Osteocyte (in vitro differentiated cells): ENCODE results near the gene CCDC141. TPM values are rescaled to one million over a fixed set of nuclear protein-coding genes. Genes with fewer than 3 reads are reported as not detected.
"Not testable (repeated sequence)": the region's sequence is repeated elsewhere in the genome, so short reads cannot be mapped to it uniquely, and the experiment has no call there.

ENCODE experiments used
- DNase-seq: peaks from one replicate; pipeline ENCODE4 v3.0.0; 2021; ENCODE audit warnings: mixed read lengths; ENCODE audit not compliant: unreplicated experiment; ENCODE audit errors: extremely low spot score
- H3K27ac Mint-ChIP-seq: one replicate; pipeline ENCODE4 v1.8.0; 2021; ENCODE audit warnings: mild to moderate bottlenecking, mixed read lengths; ENCODE audit not compliant: unreplicated experiment
- H3K27me3 Mint-ChIP-seq: one replicate; pipeline ENCODE4 v1.8.0; 2021; ENCODE audit warnings: mixed read lengths; ENCODE audit not compliant: unreplicated experiment
- H3K36me3 Mint-ChIP-seq: one replicate; pipeline ENCODE4 v1.8.0; 2021; ENCODE audit warnings: mixed read lengths; ENCODE audit not compliant: unreplicated experiment
- H3K4me1 Mint-ChIP-seq: one replicate; pipeline ENCODE4 v1.8.0; 2021; ENCODE audit warnings: mixed read lengths; ENCODE audit not compliant: unreplicated experiment
- H3K4me3 Mint-ChIP-seq: one replicate; pipeline ENCODE4 v1.8.0; 2021; ENCODE audit warnings: mild to moderate bottlenecking, moderate library complexity, mixed read lengths; ENCODE audit not compliant: unreplicated experiment
- H3K9me3 Mint-ChIP-seq: one replicate; pipeline ENCODE4 v1.8.0; 2021; ENCODE audit warnings: mixed read lengths; ENCODE audit not compliant: unreplicated experiment
- CTCF ChIP-seq: fragments of 200-600 bp; sonication (generic); IDR thresholded peaks from 2 replicates; pipeline ENCODE4 v1.5.0; 2021; ENCODE audit warnings: antibody characterized with exemption, mild to moderate bottlenecking, moderate library complexity
- total RNA-seq: library from RNA; stranded (reverse); gene quantifications from 2 replicates; pipeline ENCODE4 v1.2.1, GENCODE V29; 2021

Gene CCDC141
- total RNA-seq, 1 donor from 2014 or later, result not detected

GRCh38 chr2:178994264-178994663, 55.7 kb downstream of the CCDC141 start:
- H3K9me3 Mint-ChIP-seq, result no peaks in the 10 kb centered on the region
- H3K27me3 Mint-ChIP-seq, result peaks cover 10% of the 10 kb centered on the region
- H3K4me1 Mint-ChIP-seq, result no peaks in the 10 kb centered on the region
- H3K4me3 Mint-ChIP-seq, result no peak overlapping the region
- no peak for TF ChIP-seq CTCF
- no peak overlapping the region for H3K27ac Mint-ChIP-seq
- no peaks in the 10 kb centered on the region for H3K36me3 Mint-ChIP-seq
- no peak for DNase-seq

GRCh38 chr2:178993788-178994187, 56.1 kb downstream of the CCDC141 start:
- DNase-seq, result no peak
- Mint-ChIP-seq H3K36me3 (no peaks in the 10 kb centered on the region), H3K4me3 (no peak overlapping the region), H3K27me3 (peaks cover 8% of the 10 kb centered on the region), H3K4me1 (no peaks in the 10 kb centered on the region), H3K9me3 (no peaks in the 10 kb centered on the region), H3K27ac (no peak overlapping the region)
- no peak for TF ChIP-seq CTCF

- not testable (repeated sequence) for H3K27me3 Mint-ChIP-seq
Measured at GRCh38 chr2:178992719-178993118, 57.2 kb downstream of the CCDC141 start.

GRCh38 chr2:178990533-178991241, 59.2 kb downstream of the CCDC141 start:
- H3K4me3 Mint-ChIP-seq, result no peak overlapping the region

More at GRCh38 chr2:178992719-178993118, 57.2 kb downstream of the CCDC141 start:
- H3K4me3 Mint-ChIP-seq, H3K9me3 Mint-ChIP-seq, DNase-seq, H3K4me1 Mint-ChIP-seq, H3K27ac Mint-ChIP-seq, H3K36me3 Mint-ChIP-seq: not testable (repeated sequence)

GRCh38 chr2:178989424-178989823, 60.5 kb downstream of the CCDC141 start:
- not testable (repeated sequence) for H3K4me3 Mint-ChIP-seq, H3K36me3 Mint-ChIP-seq, H3K4me1 Mint-ChIP-seq, H3K27ac Mint-ChIP-seq, DNase-seq, H3K9me3 Mint-ChIP-seq, H3K27me3 Mint-ChIP-seq

More at GRCh38 chr2:178990533-178991241, 59.2 kb downstream of the CCDC141 start:
- TF ChIP-seq CTCF, result no peak
- Mint-ChIP-seq H3K27me3 (peaks cover 5% of the 10 kb centered on the region), H3K4me1 (no peaks in the 10 kb centered on the region), H3K9me3 (no peaks in the 10 kb centered on the region), H3K27ac (no peak overlapping the region), H3K36me3 (no peaks in the 10 kb centered on the region)
- DNase-seq, result no peak

GRCh38 chr2:178982652-178983051, 67.3 kb downstream of the CCDC141 start:
- H3K27ac Mint-ChIP-seq, H3K9me3 Mint-ChIP-seq, H3K4me1 Mint-ChIP-seq, DNase-seq, H3K36me3 Mint-ChIP-seq, H3K4me3 Mint-ChIP-seq, H3K27me3 Mint-ChIP-seq: not testable (repeated sequence)
